Brain pericyte (primary cell): Measurements from ENCODE around the gene CDH23.

Experiments
- DNase-seq: peaks from one replicate; pipeline ENCODE4 v3.0.0-alpha.2; 2012; ENCODE audit warnings: low read depth, low spot score

The CDH23 gene

DNA sequence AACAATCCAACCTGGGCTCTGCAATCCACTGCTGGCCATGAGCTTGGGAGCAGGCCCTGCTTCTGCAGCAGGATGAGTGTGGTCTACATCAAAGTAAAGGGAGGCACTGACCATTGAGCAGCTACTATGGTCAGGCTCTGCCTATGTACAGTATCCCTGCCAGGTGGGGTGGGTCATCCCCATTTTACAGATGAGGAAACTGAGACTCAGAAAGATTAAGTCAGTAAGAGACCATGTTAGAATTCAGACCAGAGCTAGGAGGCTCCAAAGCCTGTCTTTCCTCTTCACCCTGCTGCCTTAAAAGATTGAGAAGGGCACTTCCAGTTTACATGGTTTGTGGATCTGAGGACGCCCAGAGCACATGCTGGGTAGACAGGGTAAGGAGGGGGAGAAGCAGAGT, 27.1 kb upstream of the CDH23 start:
- no peak for DNase-seq

DNA sequence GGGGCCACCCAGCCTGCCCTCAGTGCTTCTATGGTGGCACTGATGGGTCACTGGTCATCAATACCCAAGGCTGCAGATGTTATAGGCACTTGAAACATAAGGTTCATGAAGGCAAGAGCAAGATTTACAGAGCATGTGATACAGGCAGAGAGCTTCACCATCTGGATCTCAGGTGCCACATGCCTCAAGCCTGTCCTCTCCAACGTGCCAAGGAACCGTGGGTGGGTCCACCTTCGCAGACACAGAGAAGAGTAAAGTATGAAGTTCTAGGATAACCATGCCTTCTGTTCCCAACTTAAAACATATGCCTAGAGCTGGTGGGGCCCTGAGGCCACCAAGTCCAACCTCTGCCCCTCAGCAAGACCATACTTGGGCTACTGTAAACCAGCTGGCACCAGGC, 26.7 kb upstream of the CDH23 start:
- no peak for DNase-seq

GRCh38 chr10:71371750-71372166, 25.0 kb upstream of the CDH23 start:
- no peak for DNase-seq

GRCh38 chr10:71372882-71373495, 23.7 kb upstream of the CDH23 start:
- DNase-seq: no peak

GRCh38 chr10:71374481-71375233, 22.1 kb upstream of the CDH23 start:
- DNase-seq: no peak

DNA sequence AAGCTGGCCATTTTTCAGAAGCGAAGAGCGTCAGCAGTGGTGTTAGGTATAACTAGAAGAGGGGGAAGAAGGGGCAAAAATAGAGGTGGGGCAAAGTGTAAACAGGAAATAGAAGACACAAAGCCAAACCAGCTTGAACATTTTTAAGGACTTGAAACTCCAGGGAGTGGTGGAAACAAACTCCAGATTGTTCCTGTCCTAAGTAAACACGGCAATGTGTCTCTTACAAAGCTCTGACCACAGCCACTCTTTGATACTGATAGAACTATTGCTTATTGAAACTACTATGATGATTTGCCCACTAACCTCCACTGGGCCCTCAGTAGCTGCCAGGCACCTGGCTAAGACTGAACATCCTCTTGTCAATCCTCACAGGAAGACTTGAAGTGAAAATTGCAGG, 20.8 kb upstream of the CDH23 start:
- no peak for DNase-seq

- DNase-seq: no peak
Observed at GRCh38 chr10:71378336-71379117, 18.2 kb upstream of the CDH23 start.

- no peak for DNase-seq
Observed at GRCh38 chr10:71379118-71379766, 17.5 kb upstream of the CDH23 start.

DNA sequence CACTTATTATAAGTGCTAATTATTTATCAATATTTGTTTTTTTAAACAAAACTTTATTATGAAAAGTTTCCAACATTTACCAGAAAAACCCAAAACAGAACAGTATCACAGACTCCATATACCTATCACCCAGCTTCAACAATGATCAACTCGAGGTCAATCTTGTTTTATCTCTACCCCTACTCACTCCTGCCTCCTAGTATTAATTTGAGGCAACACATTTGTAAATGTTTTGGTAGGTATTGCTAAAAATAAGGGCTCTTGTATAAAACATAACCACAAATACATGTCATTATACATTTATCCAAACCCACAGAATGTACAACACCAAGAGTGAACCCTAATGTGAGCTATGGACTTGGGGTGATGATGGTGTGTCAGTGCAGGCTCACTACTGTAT, 15.9 kb upstream of the CDH23 start:
- DNase-seq: no peak

DNA sequence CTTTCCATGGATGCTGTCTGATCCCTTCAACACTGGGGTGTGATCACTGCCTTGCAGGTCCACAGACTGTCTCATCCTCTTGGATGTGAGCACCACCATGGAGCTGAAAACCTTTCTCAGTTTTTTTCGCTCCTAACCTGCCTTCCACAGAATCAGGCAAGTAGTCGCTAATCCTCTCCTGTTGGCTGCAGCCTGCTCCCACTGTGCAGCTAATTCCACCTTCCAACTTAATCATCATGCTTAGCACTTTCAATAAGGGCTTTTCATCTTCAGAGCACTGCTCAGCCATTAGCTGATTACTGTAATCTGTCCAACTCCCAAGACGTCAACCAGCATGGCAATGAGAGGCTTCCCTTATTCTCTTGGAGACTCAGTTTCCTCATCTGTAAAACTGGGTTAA, 15.1 kb upstream of the CDH23 start:
- no peak for DNase-seq

DNA sequence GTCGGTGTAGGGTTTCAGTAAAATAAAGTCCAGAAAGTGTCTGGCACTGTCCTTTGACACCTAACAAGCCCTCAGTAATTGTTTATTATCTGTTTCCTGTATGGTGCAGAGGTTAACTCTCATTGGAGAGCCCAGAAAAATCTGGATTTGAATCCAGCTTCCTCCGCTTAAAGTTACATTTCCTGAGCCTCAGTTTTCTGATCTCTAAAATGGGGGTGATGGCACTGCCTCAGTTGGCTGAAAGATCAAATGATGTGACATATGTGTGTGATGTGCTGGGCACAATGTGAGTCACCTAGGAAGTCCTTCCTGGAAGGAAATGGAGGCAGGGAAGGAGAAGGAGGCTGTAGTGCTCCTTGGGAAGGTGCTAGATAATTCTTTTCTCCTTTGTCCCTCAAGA, 14.7 kb upstream of the CDH23 start:
- DNase-seq: no peak

DNA sequence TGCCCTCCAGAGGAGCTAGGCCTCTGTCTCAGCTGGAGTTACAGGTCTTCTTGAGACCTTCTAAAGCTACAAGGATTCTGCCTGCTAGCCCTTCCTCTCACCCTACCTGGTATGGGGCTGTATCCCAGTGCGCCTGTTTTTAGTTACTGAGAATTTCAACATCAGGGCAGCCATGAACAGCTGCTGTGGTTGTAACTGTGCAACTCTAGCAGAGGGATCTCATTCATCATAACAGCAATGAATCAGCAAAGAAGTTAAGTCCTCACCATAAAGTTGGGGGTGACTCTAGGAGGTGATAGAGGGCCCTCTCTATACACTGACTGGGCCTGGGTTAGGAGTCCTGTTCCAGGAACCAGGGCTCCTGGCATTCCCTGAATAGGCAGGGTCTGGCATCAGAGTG, 14.0 kb upstream of the CDH23 start:
- no peak for DNase-seq

DNA sequence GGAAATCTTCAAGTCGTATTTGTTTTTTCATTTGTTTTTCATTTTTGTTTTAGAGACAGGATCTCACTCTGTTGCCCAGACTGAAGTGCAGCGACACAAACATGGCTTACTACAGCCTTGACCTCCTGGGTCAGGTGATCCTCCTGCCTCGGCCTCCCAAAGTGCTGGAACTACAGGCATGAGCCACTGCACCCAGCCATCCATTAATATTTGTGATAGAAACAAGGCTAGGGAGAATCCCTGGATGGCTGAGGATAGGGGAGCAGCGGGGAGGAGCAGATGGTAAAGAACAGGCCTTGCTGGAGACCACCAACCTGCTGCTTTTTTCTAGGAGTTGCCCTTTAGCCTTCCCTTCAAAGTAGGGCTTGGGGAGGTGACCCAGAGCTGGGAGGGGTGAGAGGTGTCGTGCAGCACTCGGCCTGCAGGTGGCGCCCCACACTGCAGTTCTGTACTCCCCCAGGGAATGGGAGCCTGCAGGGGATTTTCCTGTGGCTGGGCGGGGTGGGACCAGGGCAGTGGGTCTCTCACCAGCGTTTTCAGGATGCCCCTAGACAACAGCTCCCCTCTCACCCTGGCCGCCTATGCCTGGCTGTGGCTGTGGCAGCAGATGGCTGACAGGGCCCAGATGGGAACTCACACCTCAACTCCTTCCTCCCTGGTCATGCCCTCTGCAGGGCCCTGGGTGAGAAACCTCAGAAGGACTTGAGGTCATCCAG, 12.6 kb upstream of the CDH23 start:
- no peak for DNase-seq

DNA sequence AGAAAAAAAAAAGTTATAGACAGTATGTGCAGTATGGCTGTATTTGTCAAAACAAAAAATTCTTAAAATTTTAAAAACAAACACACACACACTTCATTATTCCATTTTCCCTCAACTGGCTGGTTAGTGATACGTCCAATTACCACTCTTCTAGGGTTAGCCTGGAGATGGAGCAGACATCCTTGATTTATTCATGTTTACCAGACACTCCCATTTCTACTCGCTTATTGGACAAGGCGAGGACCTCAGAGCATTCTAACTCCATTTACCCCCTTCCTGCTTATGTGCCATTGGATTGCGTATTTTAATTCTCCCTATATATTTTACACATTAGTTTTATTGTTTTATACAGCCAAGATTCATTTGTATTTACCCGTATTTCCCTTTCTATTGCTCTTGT, 8.5 kb upstream of the CDH23 start:
- no peak for DNase-seq

- DNase-seq: no peak
Observed at GRCh38 chr10:71388583-71389310, 8.0 kb upstream of the CDH23 start.

- DNase-seq: no peak
Observed at GRCh38 chr10:71389768-71390460, 6.8 kb upstream of the CDH23 start.

DNA sequence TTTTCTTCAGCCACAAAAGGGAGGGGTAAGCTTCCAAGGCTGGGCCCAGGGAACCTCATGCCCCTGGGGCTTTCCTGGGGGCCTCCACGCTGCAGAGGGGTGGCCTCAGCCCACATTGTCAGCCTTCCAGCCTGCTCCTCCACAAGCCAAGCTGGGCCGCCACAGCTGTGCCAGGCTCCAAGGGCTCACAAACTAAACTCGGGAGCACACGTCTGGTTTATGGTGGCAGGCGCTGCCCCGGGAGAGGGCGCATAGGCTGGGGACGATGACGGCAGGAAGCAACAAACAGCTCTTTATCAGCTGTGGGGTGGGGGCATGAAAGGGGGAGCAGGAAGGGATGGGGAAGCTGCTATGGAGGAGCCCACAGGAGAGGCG, 6.3 kb upstream of the CDH23 start:
- no peak for DNase-seq

GRCh38 chr10:71390921-71391690, 5.6 kb upstream of the CDH23 start:
- DNase-seq: no peak

GRCh38 chr10:71391701-71392100, 5.0 kb upstream of the CDH23 start:
- no peak for DNase-seq

DNA sequence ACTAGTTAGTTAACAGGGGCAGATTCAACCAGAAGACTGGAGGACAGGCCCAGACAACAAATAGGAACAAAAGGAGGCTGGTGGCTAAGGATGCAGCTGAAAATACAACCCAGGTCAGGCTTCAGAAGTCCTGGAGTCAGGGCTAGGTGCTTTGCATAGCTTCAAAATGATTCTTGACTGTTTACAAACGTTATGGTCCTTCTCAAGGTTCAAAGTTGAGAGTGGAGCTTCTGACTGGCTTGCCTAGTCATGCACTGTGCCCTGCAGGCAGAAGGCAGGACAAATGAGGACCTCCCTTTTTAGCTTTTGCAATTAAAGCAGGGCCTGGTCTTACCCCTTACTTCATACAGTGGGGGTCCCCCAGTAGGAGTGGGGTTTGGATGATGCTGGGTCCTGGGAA, 4.4 kb upstream of the CDH23 start:
- DNase-seq: no peak
